ENCODE measurements around the gene IFNAR2.
"Not testable (repeated sequence)": the region's sequence is repeated elsewhere in the genome, so short reads cannot be mapped to it uniquely, and the experiment has no call there.

The IFNAR2 gene

DNA sequence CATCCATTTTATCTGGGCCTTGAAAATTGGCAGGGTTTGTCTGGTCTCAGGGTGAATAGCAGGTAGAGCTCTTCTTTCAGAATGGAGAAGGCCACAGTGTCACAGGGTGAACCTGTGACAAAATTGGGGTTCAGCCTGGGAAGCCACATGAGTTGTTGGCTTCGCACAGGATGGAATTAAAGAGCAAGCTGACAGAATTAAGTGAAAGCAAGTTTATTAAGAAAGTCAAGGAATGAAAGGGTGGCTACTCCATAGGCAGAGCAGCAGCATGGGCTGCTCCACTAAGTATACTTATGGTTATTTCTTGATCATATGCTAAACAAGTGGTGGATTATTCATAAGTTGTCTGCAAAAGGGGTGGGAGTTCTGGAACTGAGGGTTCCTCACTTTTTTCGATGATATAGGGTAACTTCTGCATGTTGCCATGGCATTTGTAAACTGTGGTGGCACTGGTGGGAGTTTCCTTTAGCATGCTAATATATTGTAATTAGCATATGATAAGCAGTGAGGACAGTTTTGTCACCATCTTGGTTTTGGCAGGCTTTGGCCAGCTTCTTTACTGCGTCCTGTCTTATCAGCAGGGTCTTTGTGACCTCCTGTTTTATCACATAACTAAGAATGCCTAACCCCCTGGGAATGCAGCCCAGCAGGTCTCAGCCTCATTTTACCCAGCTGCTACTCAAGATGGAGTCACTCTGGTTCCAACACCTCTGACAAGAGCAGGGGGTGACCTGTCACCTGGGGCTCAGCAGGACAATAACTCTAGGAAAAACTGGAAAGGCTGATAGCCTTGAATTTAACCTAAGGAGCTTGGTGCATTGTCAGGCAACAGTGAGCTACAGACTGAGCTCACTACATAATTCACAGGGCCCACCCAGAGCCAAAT is 5.1 kb downstream of the IFNAR2 start:
- Histone ChIP-seq H3K27me3 (ENCODE audit: control insufficient read depth, insufficient read depth, low read length, poor library complexity, severe bottlenecking) (no peaks in the 10 kb centered on the region), H3K36me3 (ENCODE audit: control insufficient read depth, insufficient read depth, low read length) (no peaks in the 10 kb centered on the region), H3K9me3 (ENCODE audit: control insufficient read depth, low read length) (no peaks in the 10 kb centered on the region), H3K4me3 (ENCODE audit: insufficient read depth, low read depth, low read length) (no peak overlapping the region), H3K4me1 (ENCODE audit: control insufficient read depth, insufficient read depth, low read length) (peaks cover 7% of the 10 kb centered on the region), H3K27ac (ENCODE audit: insufficient read depth, low read depth, low read length, poor library complexity, severe bottlenecking) (no peak overlapping the region)
- 86 to 87% methylated on average over 3 of the region's 3 CpGs for WGBS, 2 experiments

DNA sequence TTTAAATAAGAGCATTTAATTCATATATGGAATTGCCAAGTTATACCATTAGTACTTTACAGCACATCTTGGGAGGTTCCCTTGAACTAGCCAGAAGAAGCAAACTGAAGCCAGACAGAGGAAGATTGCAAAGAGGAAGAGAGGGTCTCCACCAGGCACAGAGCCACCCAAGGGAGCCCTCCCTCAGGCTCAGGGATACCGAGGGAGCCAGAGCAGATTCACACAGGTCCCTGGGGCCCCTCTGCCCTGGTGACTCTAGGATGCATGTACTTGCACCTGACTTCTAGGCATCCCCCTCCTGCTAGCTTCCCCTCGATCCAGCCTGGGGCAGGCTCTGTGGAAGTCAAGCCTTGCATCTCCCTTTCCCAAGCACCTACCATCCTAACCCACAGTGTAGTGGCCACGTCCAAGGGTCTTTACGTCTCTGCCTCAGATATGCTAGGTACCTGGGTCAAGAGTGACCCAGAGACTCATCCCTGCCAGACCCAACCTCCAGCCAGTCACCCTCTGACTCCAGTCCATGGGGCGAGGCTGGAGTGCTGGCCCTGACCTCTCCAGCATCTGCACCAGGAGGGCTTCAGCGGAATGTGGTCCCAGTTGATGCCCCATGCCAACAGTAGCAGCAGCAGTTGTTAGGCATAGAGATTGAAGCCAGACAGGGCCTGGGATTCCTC is 6.4 kb downstream of the IFNAR2 start:
- Histone ChIP-seq H3K27me3 (ENCODE audit: control insufficient read depth, insufficient read depth, low read length, poor library complexity, severe bottlenecking) (no peaks in the 10 kb centered on the region), H3K27ac (ENCODE audit: insufficient read depth, low read depth, low read length, poor library complexity, severe bottlenecking) (no peak overlapping the region), H3K36me3 (ENCODE audit: control insufficient read depth, insufficient read depth, low read length) (no peaks in the 10 kb centered on the region), H3K4me3 (ENCODE audit: insufficient read depth, low read depth, low read length) (no peak overlapping the region), H3K4me1 (ENCODE audit: control insufficient read depth, insufficient read depth, low read length) (peaks cover 7% of the 10 kb centered on the region), H3K9me3 (ENCODE audit: control insufficient read depth, low read length) (no peaks in the 10 kb centered on the region)
- 92 to 94% methylated on average over 6 of the region's 6 CpGs for WGBS, 2 experiments

DNA sequence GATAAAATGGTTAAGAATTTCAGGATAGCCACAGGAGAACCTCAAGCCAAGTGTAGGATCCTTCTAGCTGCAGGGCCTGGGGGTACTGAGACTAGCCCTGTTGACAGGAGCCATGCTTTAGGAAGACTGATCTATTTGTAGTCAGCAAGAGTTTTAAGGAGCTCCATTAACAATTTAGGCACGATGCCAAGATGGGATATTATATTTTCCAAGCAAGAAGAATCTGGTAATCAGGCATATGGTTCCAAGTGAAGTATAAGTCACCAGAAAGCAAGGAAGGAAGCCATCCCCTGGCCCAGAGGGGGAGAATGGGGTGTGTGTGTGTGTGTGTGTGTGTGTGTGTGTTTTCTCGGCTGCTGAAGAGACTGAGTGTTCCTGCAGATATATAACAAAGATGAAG is 7.0 kb downstream of the IFNAR2 start:
- 82 to 86% methylated on average over 2 of the region's 2 CpGs for WGBS, 2 experiments
- Histone ChIP-seq H3K36me3 (ENCODE audit: control insufficient read depth, insufficient read depth, low read length) (peaks cover 1% of the 10 kb centered on the region), H3K9me3 (ENCODE audit: control insufficient read depth, low read length) (no peaks in the 10 kb centered on the region), H3K27me3 (ENCODE audit: control insufficient read depth, insufficient read depth, low read length, poor library complexity, severe bottlenecking) (no peaks in the 10 kb centered on the region), H3K27ac (ENCODE audit: insufficient read depth, low read depth, low read length, poor library complexity, severe bottlenecking) (no peak overlapping the region), H3K4me3 (ENCODE audit: insufficient read depth, low read depth, low read length) (no peak overlapping the region), H3K4me1 (ENCODE audit: control insufficient read depth, insufficient read depth, low read length) (peaks cover 7% of the 10 kb centered on the region)

DNA sequence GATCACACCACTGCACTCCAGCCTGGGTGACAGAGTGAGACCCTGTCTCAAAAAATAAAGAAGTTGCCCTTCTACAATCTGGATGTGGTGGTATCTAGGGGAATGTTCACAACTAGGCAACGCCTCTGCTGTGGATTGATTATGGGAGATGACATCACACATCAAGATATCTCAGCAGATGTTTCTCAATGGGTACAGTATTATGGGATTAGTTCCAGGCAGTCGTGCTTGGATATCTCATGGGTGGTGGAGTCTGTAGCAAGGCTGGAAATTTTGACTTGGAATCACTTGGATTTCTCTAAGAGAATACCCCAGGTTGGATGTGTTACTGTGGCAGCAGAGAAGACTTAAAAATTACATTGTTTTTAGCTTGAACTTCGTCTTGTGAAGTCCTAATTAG is 7.7 kb downstream of the IFNAR2 start:
- Histone ChIP-seq H3K4me1 (ENCODE audit: control insufficient read depth, insufficient read depth, low read length) (peaks cover 4% of the 10 kb centered on the region), H3K9me3 (ENCODE audit: control insufficient read depth, low read length) (no peaks in the 10 kb centered on the region), H3K36me3 (ENCODE audit: control insufficient read depth, insufficient read depth, low read length) (peaks cover 6% of the 10 kb centered on the region), H3K4me3 (ENCODE audit: insufficient read depth, low read depth, low read length) (no peak overlapping the region), H3K27ac (ENCODE audit: insufficient read depth, low read depth, low read length, poor library complexity, severe bottlenecking) (no peak overlapping the region), H3K27me3 (ENCODE audit: control insufficient read depth, insufficient read depth, low read length, poor library complexity, severe bottlenecking) (no peaks in the 10 kb centered on the region)
- WGBS, 2 experiments = 95 to 99% methylated on average over 3 of the region's 3 CpGs

DNA sequence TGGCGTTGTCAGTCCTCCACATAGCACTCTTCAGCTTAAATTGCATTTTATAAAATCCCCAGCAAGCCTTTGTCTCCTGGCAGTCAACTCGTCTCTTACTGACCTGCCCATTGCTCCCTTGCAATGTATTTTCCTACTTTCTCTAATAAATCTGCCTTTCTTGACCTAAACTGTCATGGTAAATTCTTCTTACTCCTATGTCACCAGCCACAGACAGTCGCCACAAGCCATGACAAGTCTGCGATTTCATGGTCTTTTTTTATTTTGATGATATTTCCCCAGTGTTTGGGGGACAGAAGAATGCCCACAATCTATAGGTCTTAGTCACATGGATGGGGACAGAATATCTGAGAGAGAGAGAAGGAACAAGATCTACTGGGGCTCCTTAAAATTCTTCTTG is 8.4 kb downstream of the IFNAR2 start:
- H3K36me3 ChIP-seq (ENCODE audit: control insufficient read depth, insufficient read depth, low read length) = peaks cover 6% of the 10 kb centered on the region
- H3K27me3 ChIP-seq (ENCODE audit: control insufficient read depth, insufficient read depth, low read length, poor library complexity, severe bottlenecking) = no peaks in the 10 kb centered on the region
- WGBS, 2 experiments = 93 to 97% methylated on average over 4 of the region's 4 CpGs

DNA sequence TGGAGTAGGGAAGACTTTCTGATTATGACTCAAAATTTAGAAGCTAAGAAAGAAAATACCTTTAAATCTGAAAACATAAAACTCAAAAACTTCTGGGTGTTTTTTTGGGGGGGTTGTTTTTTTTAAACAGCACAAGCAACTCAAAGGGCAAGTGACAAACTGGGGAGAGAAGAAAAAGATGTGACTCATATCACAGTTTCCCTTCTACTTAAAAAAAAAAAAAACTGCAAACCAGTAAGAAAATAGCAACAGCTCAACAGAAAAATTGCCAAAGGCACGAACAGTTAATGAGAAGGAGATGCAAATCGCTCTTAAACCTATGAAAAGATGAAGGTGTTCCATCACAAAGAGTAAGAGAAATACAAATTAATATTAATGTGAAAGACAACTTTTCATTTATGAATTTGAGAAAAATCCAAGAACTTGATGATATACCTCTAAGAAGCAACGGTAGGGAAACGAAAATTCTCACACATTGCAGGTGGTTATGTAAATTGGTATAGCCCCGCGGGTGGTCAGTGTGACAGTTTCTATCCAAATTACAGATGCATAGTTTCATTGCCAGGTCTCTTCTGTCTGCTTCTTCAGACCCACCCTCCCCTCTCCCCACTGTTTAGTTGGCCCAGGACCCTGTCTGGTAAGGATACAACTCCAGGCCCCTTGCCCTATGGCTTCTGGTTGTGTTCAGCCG is 9.0 kb downstream of the IFNAR2 start:
- no peaks in the 10 kb centered on the region for H3K27me3 ChIP-seq (ENCODE audit: control insufficient read depth, insufficient read depth, low read length, poor library complexity, severe bottlenecking)
- H3K9me3 ChIP-seq (ENCODE audit: control insufficient read depth, low read length) = no peaks in the 10 kb centered on the region
- H3K27ac ChIP-seq (ENCODE audit: insufficient read depth, low read depth, low read length, poor library complexity, severe bottlenecking) = no peak overlapping the region
- WGBS, 2 experiments = 85 to 86% methylated on average over 5 to 7 of the region's 7 CpGs
- no peak overlapping the region for H3K4me3 ChIP-seq (ENCODE audit: insufficient read depth, low read depth, low read length)
- no peaks in the 10 kb centered on the region for H3K4me1 ChIP-seq (ENCODE audit: control insufficient read depth, insufficient read depth, low read length)
- peaks cover 6% of the 10 kb centered on the region for H3K36me3 ChIP-seq (ENCODE audit: control insufficient read depth, insufficient read depth, low read length)

More for the DNA sequence above, 8.4 kb downstream of the IFNAR2 start:
- H3K4me1 ChIP-seq (ENCODE audit: control insufficient read depth, insufficient read depth, low read length) = no peaks in the 10 kb centered on the region
- H3K9me3 ChIP-seq (ENCODE audit: control insufficient read depth, low read length) = no peaks in the 10 kb centered on the region
- no peak overlapping the region for H3K27ac ChIP-seq (ENCODE audit: insufficient read depth, low read depth, low read length, poor library complexity, severe bottlenecking)
- H3K4me3 ChIP-seq (ENCODE audit: insufficient read depth, low read depth, low read length) = no peak overlapping the region

DNA sequence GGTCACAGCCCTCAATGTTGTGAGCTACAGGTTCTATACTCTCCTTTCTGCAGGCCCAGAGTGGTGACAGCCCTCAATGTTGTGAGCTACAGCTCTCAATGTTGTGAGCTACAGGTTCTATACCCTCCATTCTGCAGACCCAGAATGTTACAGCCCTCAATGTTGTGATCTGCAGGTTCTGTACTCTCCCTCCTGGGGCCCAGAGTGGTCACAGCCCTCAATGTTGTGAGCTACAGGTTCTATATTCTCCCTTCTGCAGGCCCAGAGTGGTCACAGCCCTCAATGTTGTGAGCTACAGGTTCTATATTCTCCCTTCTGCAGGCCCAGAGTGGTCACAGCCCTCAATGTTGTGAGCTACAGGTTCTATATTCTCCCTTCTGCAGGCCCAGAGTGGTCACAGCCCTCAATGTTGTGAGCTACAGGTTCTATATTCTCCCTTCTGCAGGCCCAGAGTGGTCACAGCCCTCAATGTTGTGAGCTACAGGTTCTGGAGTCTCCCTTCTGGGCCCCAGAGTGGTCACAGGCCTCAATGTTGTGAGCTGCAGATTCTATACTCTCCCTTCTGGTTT is 9.9 kb downstream of the IFNAR2 start:
- H3K9me3 ChIP-seq (ENCODE audit: control insufficient read depth, low read length); H3K4me1 ChIP-seq (ENCODE audit: control insufficient read depth, insufficient read depth, low read length); H3K36me3 ChIP-seq (ENCODE audit: control insufficient read depth, insufficient read depth, low read length); H3K4me3 ChIP-seq (ENCODE audit: insufficient read depth, low read depth, low read length); H3K27me3 ChIP-seq (ENCODE audit: control insufficient read depth, insufficient read depth, low read length, poor library complexity, severe bottlenecking); H3K27ac ChIP-seq (ENCODE audit: insufficient read depth, low read depth, low read length, poor library complexity, severe bottlenecking): not testable (repeated sequence)

DNA sequence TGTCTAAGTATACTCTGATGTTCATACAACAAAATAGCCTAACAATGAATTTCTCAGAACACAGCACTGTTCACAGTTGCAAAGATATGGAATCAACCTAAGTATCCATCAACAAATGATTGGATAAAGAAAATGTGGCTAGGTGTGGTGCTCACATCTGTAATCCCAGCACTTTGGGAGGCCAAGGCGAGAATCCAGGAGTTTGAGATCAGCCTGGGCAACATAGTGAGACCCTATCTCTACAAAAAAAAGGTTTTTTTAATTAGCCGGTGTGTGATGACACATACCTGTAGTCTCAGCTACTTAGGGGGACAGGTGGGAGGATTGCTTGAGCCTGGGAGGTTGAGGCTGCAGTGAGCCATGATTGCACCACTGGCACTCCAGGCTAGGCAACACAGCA is 10.7 kb downstream of the IFNAR2 start:
- no peak overlapping the region for H3K27ac ChIP-seq (ENCODE audit: insufficient read depth, low read depth, low read length, poor library complexity, severe bottlenecking)
- peaks cover 4% of the 10 kb centered on the region for H3K4me1 ChIP-seq (ENCODE audit: control insufficient read depth, insufficient read depth, low read length)
- WGBS, 2 experiments = 90 to 93% methylated on average over 2 of the region's 2 CpGs
- no peaks in the 10 kb centered on the region for H3K27me3 ChIP-seq (ENCODE audit: control insufficient read depth, insufficient read depth, low read length, poor library complexity, severe bottlenecking)
- peaks cover 6% of the 10 kb centered on the region for H3K36me3 ChIP-seq (ENCODE audit: control insufficient read depth, insufficient read depth, low read length)
- H3K9me3 ChIP-seq (ENCODE audit: control insufficient read depth, low read length) = no peaks in the 10 kb centered on the region
- H3K4me3 ChIP-seq (ENCODE audit: insufficient read depth, low read depth, low read length) = no peak overlapping the region

DNA sequence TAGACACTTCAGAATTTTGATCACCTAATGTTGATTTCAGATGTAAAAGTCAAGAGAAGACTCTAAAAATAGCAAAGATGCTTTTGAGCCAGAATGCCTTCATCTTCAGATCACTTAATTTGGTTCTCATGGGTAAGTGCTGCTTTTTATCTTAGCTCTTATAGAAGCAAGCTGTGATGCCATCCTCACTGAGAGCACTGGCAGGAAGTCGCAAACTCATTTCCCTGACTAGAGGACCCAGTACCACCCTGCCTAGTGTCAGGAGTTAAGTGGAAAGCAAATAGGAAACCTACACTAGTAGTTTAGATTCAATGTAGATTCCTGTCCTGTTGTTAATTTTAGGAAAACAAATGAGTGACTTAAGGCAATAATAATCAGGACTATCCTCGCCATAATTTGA is 12.1 kb downstream of the IFNAR2 start:
- H3K4me3 ChIP-seq (ENCODE audit: insufficient read depth, low read depth, low read length) = no peak overlapping the region
- H3K9me3 ChIP-seq (ENCODE audit: control insufficient read depth, low read length) = no peaks in the 10 kb centered on the region
- H3K36me3 ChIP-seq (ENCODE audit: control insufficient read depth, insufficient read depth, low read length) = peaks cover 13% of the 10 kb centered on the region
- H3K27ac ChIP-seq (ENCODE audit: insufficient read depth, low read depth, low read length, poor library complexity, severe bottlenecking) = no peak overlapping the region
- peaks cover 9% of the 10 kb centered on the region for H3K4me1 ChIP-seq (ENCODE audit: control insufficient read depth, insufficient read depth, low read length)
- H3K27me3 ChIP-seq (ENCODE audit: control insufficient read depth, insufficient read depth, low read length, poor library complexity, severe bottlenecking) = no peaks in the 10 kb centered on the region
- 93 to 96% methylated on average over 2 of the region's 2 CpGs for WGBS, 2 experiments

DNA sequence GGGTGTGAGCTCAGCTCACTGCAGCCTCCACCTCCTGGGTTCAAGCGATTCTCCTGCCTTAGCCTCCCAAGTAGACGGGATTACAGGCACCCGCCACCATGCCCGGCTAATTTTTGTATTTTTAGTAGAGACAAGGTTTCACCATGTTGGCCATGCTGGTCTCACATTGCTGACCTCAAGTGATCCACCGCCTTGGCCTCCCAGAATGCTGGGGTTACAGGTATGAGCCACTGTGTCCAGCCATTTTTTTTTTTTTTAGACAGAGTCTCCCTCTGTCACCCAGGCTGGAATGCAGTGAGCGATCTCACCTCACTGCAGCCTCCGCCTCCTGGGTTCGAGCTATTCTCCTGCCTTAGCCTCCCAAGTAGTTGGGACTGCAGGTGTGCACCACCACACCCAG is 13.1 kb downstream of the IFNAR2 start:
- H3K36me3 ChIP-seq (ENCODE audit: control insufficient read depth, insufficient read depth, low read length) = peaks cover 16% of the 10 kb centered on the region
- not testable (repeated sequence) for H3K4me3 ChIP-seq (ENCODE audit: insufficient read depth, low read depth, low read length); H3K4me1 ChIP-seq (ENCODE audit: control insufficient read depth, insufficient read depth, low read length); H3K27ac ChIP-seq (ENCODE audit: insufficient read depth, low read depth, low read length, poor library complexity, severe bottlenecking); H3K27me3 ChIP-seq (ENCODE audit: control insufficient read depth, insufficient read depth, low read length, poor library complexity, severe bottlenecking); H3K9me3 ChIP-seq (ENCODE audit: control insufficient read depth, low read length)
- 87 to 95% methylated on average over 8 of the region's 8 CpGs for WGBS, 2 experiments

All from ectodermal cell (in vitro differentiated cells).